Measurements from ENCODE around the gene FLNC. TPM values are rescaled to one million over a fixed set of nuclear protein-coding genes. Genes with fewer than 3 reads are reported as not detected.

FLNC gene
- total and polyA plus RNA-seq, 9 of the 15 experiments (the other 6 are each of a cell fraction or from before 2014, with no cell fraction given) = 0.90 to 155 (median 28.8) TPM

DNA sequence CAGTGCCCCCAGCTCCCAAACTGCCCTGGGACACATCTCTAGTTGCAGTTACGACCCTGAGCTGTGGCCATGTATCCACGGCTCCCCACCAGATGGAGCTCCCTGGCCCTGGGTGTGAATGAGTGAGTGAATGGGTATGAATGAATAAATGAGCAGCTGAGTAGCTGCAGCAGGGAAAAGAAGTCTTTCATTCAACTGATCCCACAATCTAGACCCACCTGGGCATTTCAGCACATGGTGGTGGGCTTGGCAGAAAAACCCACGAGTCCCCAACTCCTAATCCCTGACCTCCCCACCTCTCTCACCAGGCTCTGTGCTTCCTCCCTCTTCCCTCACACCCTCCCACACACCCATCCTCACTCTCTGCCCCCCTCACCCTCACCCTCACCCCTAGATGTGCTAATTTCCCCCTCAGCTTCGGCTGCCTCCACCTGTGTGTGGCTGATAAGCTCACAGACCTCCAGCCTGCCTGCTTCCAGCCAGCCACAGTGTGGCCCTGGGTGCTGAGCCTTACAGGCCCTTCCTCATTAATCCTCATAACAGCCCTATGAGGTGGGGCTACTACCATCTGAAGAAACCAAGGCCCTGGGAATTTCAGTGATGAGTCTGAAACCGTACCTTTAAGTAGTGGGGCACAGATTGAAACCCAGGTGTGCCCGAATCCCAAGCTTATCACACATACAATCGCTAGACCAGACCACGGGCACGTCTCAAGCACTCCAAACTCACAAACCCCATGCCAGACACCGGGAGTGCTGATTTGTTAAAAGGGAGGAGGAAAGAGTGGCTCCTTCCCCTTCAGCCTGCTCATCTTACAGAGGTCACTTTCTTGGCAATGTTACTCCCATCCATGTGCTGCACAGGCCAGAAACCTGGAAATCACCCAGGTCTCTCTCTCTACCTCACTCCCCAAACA is 30.2 kb downstream of the FLNC start (continued):
- TF ChIP-seq, protein P1, sequence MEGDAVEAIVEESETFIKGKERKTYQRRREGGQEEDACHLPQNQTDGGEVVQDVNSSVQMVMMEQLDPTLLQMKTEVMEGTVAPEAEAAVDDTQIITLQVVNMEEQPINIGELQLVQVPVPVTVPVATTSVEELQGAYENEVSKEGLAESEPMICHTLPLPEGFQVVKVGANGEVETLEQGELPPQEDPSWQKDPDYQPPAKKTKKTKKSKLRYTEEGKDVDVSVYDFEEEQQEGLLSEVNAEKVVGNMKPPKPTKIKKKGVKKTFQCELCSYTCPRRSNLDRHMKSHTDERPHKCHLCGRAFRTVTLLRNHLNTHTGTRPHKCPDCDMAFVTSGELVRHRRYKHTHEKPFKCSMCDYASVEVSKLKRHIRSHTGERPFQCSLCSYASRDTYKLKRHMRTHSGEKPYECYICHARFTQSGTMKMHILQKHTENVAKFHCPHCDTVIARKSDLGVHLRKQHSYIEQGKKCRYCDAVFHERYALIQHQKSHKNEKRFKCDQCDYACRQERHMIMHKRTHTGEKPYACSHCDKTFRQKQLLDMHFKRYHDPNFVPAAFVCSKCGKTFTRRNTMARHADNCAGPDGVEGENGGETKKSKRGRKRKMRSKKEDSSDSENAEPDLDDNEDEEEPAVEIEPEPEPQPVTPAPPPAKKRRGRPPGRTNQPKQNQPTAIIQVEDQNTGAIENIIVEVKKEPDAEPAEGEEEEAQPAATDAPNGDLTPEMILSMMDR (IDR thresholded peaks at IDR 0.05 in 2 of 3, conservative IDR thresholded peaks at IDR 0.05 in 1 of 3; ENCODE audit: insufficient read depth in 2 of 3, low read depth in 1 of 3, low read length in 3 of 3) = peak; percentile 60 to 70 (median 67)
- TF ChIP-seq POU5F1 (IDR thresholded peaks at IDR 0.05; ENCODE audit: borderline replicate concordance, low read depth, low read length, partially characterized antibody) (no peak), ZNF253 (CRISPR knock-in tag; conservative IDR thresholded peaks at IDR 0.05) (no peak), TBL1XR1 (IDR thresholded peaks at IDR 0.05; ENCODE audit: low read length in 2 of 2) (peak in 1 of 2 experiments; percentile 70; a peak in 3 of 4 replicates), CCAR2 (IDR thresholded peaks at IDR 0.05; ENCODE audit: low read depth, low read length) (peak; percentile 72), MYBL2 (IDR thresholded peaks at IDR 0.05; ENCODE audit: low read depth) (no peak), MYBL2 (CRISPR knock-in tag; IDR thresholded peaks at IDR 0.05; ENCODE audit: borderline replicate concordance) (no peak), ZNF780A (CRISPR knock-in tag; IDR thresholded peaks at IDR 0.05) (no peak), SMARCA4 (IDR thresholded peaks at IDR 0.05) (peak; percentile 98), FOXP1 (CRISPR knock-in tag; IDR thresholded peaks at IDR 0.05) (peak; percentile 36; the same call in 1 of the 2 replicates), KLF13 (tag; IDR thresholded peaks at IDR 0.05; ENCODE audit: borderline replicate concordance, low read depth) (no peak), ZNF347 (CRISPR knock-in tag; IDR thresholded peaks at IDR 0.05; ENCODE audit: low read depth) (no peak), ELF2 (CRISPR knock-in tag; IDR thresholded peaks at IDR 0.05) (no peak)
- TF ChIP-seq, protein P2, sequence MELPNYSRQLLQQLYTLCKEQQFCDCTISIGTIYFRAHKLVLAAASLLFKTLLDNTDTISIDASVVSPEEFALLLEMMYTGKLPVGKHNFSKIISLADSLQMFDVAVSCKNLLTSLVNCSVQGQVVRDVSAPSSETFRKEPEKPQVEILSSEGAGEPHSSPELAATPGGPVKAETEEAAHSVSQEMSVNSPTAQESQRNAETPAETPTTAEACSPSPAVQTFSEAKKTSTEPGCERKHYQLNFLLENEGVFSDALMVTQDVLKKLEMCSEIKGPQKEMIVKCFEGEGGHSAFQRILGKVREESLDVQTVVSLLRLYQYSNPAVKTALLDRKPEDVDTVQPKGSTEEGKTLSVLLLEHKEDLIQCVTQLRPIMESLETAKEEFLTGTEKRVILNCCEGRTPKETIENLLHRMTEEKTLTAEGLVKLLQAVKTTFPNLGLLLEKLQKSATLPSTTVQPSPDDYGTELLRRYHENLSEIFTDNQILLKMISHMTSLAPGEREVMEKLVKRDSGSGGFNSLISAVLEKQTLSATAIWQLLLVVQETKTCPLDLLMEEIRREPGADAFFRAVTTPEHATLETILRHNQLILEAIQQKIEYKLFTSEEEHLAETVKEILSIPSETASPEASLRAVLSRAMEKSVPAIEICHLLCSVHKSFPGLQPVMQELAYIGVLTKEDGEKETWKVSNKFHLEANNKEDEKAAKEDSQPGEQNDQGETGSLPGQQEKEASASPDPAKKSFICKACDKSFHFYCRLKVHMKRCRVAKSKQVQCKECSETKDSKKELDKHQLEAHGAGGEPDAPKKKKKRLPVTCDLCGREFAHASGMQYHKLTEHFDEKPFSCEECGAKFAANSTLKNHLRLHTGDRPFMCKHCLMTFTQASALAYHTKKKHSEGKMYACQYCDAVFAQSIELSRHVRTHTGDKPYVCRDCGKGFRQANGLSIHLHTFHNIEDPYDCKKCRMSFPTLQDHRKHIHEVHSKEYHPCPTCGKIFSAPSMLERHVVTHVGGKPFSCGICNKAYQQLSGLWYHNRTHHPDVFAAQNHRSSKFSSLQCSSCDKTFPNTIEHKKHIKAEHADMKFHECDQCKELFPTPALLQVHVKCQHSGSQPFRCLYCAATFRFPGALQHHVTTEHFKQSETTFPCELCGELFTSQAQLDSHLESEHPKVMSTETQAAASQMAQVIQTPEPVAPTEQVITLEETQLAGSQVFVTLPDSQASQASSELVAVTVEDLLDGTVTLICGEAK (IDR thresholded peaks at IDR 0.05) = no peak
- TF ChIP-seq, protein P2 (CRISPR knock-in tag; IDR thresholded peaks at IDR 0.05) = no peak
